ENCODE measurements around the gene SPATA3.

DNA sequence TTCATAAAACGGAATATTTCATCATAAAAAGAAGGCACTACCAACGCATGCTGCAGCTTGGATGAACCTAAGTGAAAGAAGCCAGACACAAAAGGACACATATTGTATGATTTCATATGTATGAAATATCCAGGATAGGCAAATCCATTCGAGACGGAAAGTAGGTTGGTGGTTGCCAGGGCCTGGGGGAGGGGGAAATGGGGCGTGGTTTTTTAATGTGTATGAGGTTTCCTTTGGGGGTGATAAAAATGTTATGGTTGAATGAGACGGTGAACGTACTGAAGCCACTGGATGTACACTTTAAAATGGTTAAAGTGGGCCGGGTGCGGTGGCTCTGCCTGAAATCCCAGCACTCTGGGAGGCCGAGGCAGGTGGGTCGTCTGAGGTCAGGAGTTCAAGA, 20.0 kb upstream of the SPATA3 start:
- TF ChIP-seq TAF1 (IDR thresholded peaks at IDR 0.05; ENCODE audit: low read depth) (no peak), CEBPB (IDR thresholded peaks at IDR 0.05) (no peak), NFIC (IDR thresholded peaks at IDR 0.05) (no peak), TCF12 (IDR thresholded peaks at IDR 0.05; ENCODE audit: low read depth) (no peak), USF1 (IDR thresholded peaks at IDR 0.05) (no peak), EP300 (IDR thresholded peaks at IDR 0.05; ENCODE audit: borderline replicate concordance) (no peak), EGR1 (IDR thresholded peaks at IDR 0.05) (no peak), TEAD4 (IDR thresholded peaks at IDR 0.05) (no peak), RAD21 (IDR thresholded peaks at IDR 0.05; ENCODE audit: low read depth) (no peak)
- TF ChIP-seq, protein P1, sequence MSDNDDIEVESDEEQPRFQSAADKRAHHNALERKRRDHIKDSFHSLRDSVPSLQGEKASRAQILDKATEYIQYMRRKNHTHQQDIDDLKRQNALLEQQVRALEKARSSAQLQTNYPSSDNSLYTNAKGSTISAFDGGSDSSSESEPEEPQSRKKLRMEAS (IDR thresholded peaks at IDR 0.05), result no peak
- TF ChIP-seq, protein P2, sequence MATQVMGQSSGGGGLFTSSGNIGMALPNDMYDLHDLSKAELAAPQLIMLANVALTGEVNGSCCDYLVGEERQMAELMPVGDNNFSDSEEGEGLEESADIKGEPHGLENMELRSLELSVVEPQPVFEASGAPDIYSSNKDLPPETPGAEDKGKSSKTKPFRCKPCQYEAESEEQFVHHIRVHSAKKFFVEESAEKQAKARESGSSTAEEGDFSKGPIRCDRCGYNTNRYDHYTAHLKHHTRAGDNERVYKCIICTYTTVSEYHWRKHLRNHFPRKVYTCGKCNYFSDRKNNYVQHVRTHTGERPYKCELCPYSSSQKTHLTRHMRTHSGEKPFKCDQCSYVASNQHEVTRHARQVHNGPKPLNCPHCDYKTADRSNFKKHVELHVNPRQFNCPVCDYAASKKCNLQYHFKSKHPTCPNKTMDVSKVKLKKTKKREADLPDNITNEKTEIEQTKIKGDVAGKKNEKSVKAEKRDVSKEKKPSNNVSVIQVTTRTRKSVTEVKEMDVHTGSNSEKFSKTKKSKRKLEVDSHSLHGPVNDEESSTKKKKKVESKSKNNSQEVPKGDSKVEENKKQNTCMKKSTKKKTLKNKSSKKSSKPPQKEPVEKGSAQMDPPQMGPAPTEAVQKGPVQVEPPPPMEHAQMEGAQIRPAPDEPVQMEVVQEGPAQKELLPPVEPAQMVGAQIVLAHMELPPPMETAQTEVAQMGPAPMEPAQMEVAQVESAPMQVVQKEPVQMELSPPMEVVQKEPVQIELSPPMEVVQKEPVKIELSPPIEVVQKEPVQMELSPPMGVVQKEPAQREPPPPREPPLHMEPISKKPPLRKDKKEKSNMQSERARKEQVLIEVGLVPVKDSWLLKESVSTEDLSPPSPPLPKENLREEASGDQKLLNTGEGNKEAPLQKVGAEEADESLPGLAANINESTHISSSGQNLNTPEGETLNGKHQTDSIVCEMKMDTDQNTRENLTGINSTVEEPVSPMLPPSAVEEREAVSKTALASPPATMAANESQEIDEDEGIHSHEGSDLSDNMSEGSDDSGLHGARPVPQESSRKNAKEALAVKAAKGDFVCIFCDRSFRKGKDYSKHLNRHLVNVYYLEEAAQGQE (IDR thresholded peaks at IDR 0.05; ENCODE audit: low read depth), result no peak
